ENCODE data around the gene MAN1C1.

The MAN1C1 gene

DNA sequence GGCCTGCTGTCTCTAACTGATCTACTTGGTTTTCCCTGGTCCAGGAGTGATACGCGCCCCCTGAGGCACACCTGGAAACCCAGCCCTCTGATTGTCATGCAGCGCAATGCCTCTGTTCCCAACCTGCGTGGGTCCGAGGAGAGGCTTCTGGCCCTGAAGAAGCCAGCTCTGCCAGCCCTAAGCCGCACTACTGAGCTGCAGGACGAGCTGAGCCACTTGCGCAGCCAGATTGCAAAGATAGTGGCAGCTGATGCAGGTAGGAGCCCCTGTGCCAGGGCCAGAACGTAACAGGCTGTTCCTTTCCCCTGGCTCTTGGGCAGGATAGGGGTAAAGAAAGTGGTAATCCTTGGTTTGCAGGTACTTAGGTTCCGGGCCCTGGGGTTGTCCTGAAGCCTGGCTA is 210.0 kb downstream of the MAN1C1 start:
- no peak for DNase-seq

DNA sequence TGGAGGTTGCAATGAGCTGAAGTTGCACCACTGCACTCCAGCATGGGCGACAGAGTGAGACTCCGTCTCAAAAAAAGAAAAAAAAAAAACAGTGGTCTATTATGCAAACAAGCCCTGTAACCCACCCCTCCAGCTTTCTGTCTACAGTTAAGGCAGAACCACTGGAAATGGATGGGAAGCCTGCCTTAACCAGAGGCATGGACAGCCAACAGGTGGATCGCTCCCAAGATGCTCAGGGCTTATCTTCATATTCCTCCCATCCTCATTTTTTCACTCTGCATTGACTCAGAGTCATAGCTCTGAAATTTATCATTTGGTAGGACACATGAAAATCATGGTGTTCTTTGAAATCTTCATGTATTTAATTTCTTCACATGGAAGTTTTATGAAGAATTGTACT is 211.9 kb downstream of the MAN1C1 start:
- no peak for DNase-seq

DNA sequence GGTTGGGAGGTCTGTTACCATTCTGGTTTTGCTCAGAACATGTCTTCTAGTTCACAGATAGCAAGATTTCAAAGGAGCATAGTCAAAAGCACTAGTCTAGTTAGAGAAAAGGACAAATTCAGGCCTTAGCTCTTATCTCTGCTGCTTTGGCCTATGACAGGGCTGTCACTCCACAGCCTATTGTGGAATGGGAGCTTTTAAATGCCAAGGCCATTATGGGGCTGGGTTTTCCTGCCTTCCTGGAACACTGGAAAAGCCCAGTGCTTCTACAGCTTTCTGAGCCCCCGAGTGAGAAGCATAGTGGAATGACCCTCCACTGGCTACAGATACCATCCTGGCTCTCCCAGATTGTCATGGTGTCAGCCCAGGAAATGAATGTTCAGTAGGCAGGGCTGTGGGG is 212.5 kb downstream of the MAN1C1 start:
- no peak for DNase-seq

DNA sequence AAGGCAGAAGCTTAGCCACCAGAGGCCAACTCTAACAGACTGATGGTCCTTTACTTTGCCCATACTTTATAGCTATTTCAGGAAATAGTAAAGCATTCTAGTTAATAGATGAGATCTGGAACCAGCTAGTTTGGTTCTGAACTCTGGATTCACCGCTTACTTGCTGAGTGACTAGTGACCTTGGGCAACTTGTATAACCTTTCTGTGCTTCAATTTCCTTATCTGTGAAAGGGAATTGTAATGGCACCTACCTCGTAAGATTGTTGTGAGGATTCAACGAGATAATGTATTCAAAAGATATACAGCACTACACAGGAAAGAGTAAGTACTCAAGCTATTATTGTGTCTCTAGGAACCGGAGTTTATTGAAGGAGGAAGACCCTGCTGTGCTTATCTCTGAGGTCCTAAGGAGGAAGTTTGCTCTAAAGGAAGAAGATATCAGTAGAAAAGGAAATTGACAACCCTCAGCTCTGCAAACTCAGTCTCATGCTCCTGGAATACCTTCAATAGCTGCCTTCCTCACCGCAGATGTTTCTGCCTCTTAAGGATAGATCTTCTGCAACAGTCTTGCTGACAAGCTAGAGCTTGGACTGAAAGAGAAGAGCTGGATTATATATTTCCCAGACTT is 215.1 kb downstream of the MAN1C1 start:
- no peak for DNase-seq

DNA sequence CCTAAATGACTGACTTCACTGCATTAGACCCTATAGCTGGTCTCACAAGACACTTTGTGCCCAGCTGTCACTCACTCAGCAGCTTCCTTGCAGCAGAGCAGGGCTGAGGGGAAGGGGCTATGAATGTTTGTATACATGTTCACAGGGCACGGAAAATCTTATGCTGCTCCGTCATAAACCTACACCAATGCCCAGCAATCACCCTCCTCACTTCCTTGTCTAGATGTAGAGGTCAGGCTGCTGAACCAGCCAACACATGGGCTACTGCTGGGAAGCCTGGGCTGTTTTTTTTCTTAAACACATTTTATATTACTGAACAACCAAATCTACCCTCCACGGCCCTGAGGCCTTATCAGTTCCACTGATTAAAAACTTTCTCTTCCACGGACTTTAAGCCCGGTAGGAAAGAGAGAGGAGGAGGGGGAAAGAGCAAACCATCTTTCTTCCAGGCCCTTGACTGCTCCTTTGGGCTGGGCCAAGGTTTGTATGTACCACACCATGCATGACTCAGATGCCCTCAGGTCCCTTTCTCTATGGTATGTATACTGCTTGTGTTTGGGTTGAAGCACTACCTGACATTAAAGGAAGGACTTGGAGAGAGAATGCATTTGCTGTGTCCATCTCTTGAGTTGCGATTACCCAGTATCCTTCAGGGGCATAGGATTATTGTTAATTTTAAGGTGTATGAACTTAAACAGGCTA is 215.9 kb downstream of the MAN1C1 start:
- no peak for DNase-seq

DNA sequence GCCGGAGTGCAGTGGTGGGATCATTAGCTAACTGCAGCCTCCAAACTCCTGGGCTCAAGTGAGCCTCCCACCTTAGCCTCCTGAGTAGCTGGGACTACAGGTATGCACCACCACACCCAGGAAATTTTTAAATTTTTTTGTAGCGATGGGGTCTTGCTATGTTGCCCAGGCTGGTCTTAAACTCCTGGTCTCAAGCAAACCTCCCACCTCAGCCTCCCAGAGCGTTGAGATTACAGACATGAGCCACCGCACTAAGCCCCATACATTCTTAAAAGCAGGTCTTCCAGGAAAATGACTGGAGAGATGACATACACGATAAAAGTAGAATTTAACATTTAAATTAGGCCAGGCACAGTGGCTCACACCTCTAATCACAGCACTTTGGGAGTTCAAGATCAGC is 216.6 kb downstream of the MAN1C1 start:
- no peak for DNase-seq

Data from NCI-H1436 treated with DMSO at 0.1 percent for 48 hours (cell line).